Left ventricle myocardium inferior (tissue), 1 donor: ENCODE results near the gene UBTD1. TPM values are rescaled to one million over a fixed set of nuclear protein-coding genes. Genes with fewer than 3 reads are reported as not detected.
A peak's percentile ranks its signal among the peaks of the same experiment; 100 is the strongest.

ENCODE experiments used
- DNase-seq: peaks from one replicate; pipeline ENCODE4 v3.0.0-alpha.2; 2020
- H3K27ac ChIP-seq: fragments of 200-600 bp; replicated peaks from 2 replicates; pipeline ENCODE4 v1.8.0; 2021
- H3K27me3 ChIP-seq: fragments of 200-600 bp; 2 replicates; pipeline ENCODE4 v1.8.0; 2021; ENCODE audit warnings: low read depth
- H3K36me3 ChIP-seq: fragments of 200-600 bp; 2 replicates; pipeline ENCODE4 v1.8.0; 2021
- H3K4me1 ChIP-seq: fragments of 200-600 bp; 2 replicates; pipeline ENCODE4 v1.8.0; 2021
- H3K4me3 ChIP-seq: fragments of 200-600 bp; 2 replicates; pipeline ENCODE4 v1.8.0; 2021; ENCODE audit warnings: mild to moderate bottlenecking, moderate library complexity
- H3K9me3 ChIP-seq: fragments of 200-600 bp; replicated peaks from 2 replicates; pipeline ENCODE4 v1.8.0; 2021
- CTCF ChIP-seq: fragments of 200-600 bp; IDR thresholded peaks from 2 replicates; pipeline ENCODE4 v1.8.0; 2021; ENCODE audit warnings: antibody characterized with exemption, mild to moderate bottlenecking, borderline replicate concordance
- intact Hi-C: fragments of 100-400 bp; cut with micrococcal nuclease; formaldehyde crosslinking; loops from one replicate; pipeline ENCODE4 v1.11.0; 2022
- total RNA-seq: library from RNA; stranded (reverse); fragmentation: NEBNext Ultra II Directional; extraction: Animal tissue kit (Norgen Biotek cat#: 25700); gene quantifications from one replicate; pipeline ENCODE4 v1.2.1, GENCODE V29; 2021
- donor health status: DM: no; HTN: yes; CAD: no; lungs with severe emphysema.

Gene UBTD1
- total RNA-seq, 1 donor from 2014 or later = 17.1 TPM

GRCh38 chr10:97483506-97483905 is 15.2 kb upstream of the UBTD1 start:
- H3K4me1 ChIP-seq = peaks cover 58% of the 10 kb centered on the region
- H3K36me3 ChIP-seq = peaks cover 48% of the 10 kb centered on the region

GRCh38 chr10:97483921-97484320 is 14.8 kb upstream of the UBTD1 start:
- Histone ChIP-seq H3K4me1 (peaks cover 62% of the 10 kb centered on the region), H3K9me3 (no peaks in the 10 kb centered on the region)
- TF ChIP-seq CTCF = no peak

More at GRCh38 chr10:97483506-97483905, 15.2 kb upstream of the UBTD1 start:
- DNase-seq = no peak
- H3K4me3 ChIP-seq = no peak overlapping the region
- no peaks in the 10 kb centered on the region for H3K9me3 ChIP-seq
- no peak for TF ChIP-seq CTCF
- H3K27ac ChIP-seq = peak overlapping the region; percentile 36
- intact Hi-C loops = loop anchor here (1.0 kb wide), 1 partner anchor 23 kb away; no protein-coding TSS in a partner anchor
- H3K27me3 ChIP-seq = no peaks in the 10 kb centered on the region

GRCh38 chr10:97485647-97486281 is 13.0 kb upstream of the UBTD1 start:
- Histone ChIP-seq H3K36me3 (peaks cover 27% of the 10 kb centered on the region), H3K4me1 (peaks cover 78% of the 10 kb centered on the region), H3K9me3 (no peaks in the 10 kb centered on the region), H3K27ac (peak overlapping the region; percentile 31), H3K27me3 (no peaks in the 10 kb centered on the region), H3K4me3 (no peak overlapping the region)
- no peak for DNase-seq
- TF ChIP-seq CTCF = no peak
- intact Hi-C loops = no loop called here

More at GRCh38 chr10:97483921-97484320, 14.8 kb upstream of the UBTD1 start:
- no peaks in the 10 kb centered on the region for H3K27me3 ChIP-seq
- H3K36me3 ChIP-seq = peaks cover 44% of the 10 kb centered on the region
- intact Hi-C loops = loop anchor here (1.0 kb wide), 1 partner anchor 24 kb away; no protein-coding TSS in a partner anchor
- no peak for DNase-seq
- H3K4me3 ChIP-seq = no peak overlapping the region
- peak overlapping the region; percentile 36 for H3K27ac ChIP-seq

- Histone ChIP-seq H3K27ac (peak overlapping the region; percentile 89), H3K4me3 (peak overlapping the region; percentile 34), H3K9me3 (no peaks in the 10 kb centered on the region), H3K4me1 (peaks cover 88% of the 10 kb centered on the region), H3K27me3 (no peaks in the 10 kb centered on the region), H3K36me3 (peaks cover 6% of the 10 kb centered on the region)
- intact Hi-C loops = no loop called here
- DNase-seq = peak; percentile 30
- TF ChIP-seq CTCF = no peak
Observed at GRCh38 chr10:97490592-97490991, 8.1 kb upstream of the UBTD1 start.

GRCh38 chr10:97494151-97494550 is 4.6 kb upstream of the UBTD1 start:
- Histone ChIP-seq H3K36me3 (no peaks in the 10 kb centered on the region), H3K4me3 (no peak overlapping the region), H3K4me1 (peaks cover 93% of the 10 kb centered on the region), H3K27me3 (no peaks in the 10 kb centered on the region), H3K27ac (peak overlapping the region; percentile 89), H3K9me3 (no peaks in the 10 kb centered on the region)
- no peak for TF ChIP-seq CTCF
- no peak for DNase-seq
- intact Hi-C loops = no loop called here
